22Rv1 (cell line): ENCODE results near the gene FAM229A.

Experiments
- CTCF ChIP-seq: fragments of 450-650 bp; IDR thresholded peaks from 2 replicates; pipeline ENCODE4 v1.5.1; 2017; ENCODE audit warnings: mild to moderate bottlenecking
- ZFX ChIP-seq: fragments of 450-650 bp; IDR thresholded peaks from 2 replicates; pipeline ENCODE4 v1.6.1; 2017; ENCODE audit warnings: antibody characterized with exemption, borderline replicate concordance

- no peak for TF ChIP-seq CTCF
- TF ChIP-seq ZFX: no peak
Measured at GRCh38 chr1:32316903-32317277, 45.4 kb downstream of the FAM229A start.
